Measurements from ENCODE around the gene FGF10.

- TF ChIP-seq TCF7L2 (IDR thresholded peaks at IDR 0.05; ENCODE audit: low read depth, low read length): no peak
- no peak for TF ChIP-seq CTCF (IDR thresholded peaks at IDR 0.05)
Observed at GRCh38 chr5:44275329-44275728, 113.9 kb downstream of the FGF10 start.

Data from Panc1 (cell line).